Fibroblast of lung (primary cell): ENCODE data around the gene C1GALT1. TPM values are rescaled to one million over a fixed set of nuclear protein-coding genes. Genes with fewer than 3 reads are reported as not detected.
"Not testable (repeated sequence)": the region's sequence is repeated elsewhere in the genome, so short reads cannot be mapped to it uniquely, and the experiment has no call there.

Experiments used
- DNase-seq, 2 donors: peaks; one replicate each; pipeline versions ENCODE4 v3.0.0 to v3.0.0-alpha.2; 2010; ENCODE audit warnings: low read depth in 2 of 2
- H2AFZ ChIP-seq: 2 replicates; pipeline ENCODE4 v1.5.1; 2012; ENCODE audit warnings: low read length, control low read depth, inconsistent platforms
- H3K27ac ChIP-seq: 2 replicates; pipeline ENCODE4 v1.5.1; 2011; ENCODE audit warnings: low read length, control low read depth; ENCODE audit not compliant: insufficient read depth
- H3K27me3 ChIP-seq: 2 replicates; pipeline ENCODE4 v1.5.1; 2011; ENCODE audit warnings: mild to moderate bottlenecking, low read length; ENCODE audit not compliant: control insufficient read depth, insufficient read depth
- H3K36me3 ChIP-seq: 2 replicates; pipeline ENCODE4 v1.5.1; 2011; ENCODE audit warnings: low read length; ENCODE audit not compliant: control insufficient read depth, insufficient read depth
- H3K4me1 ChIP-seq: 2 replicates; pipeline ENCODE4 v1.5.1; 2011; ENCODE audit warnings: low read length; ENCODE audit not compliant: control insufficient read depth, insufficient read depth; ENCODE audit errors: extremely low read depth
- H3K4me2 ChIP-seq: 2 replicates; pipeline ENCODE4 v1.5.1; 2011; ENCODE audit warnings: low read length, control low read depth; ENCODE audit not compliant: insufficient read depth; ENCODE audit errors: extremely low read depth
- H3K4me3 ChIP-seq, 4 experiments: fragments of 200-600 bp in 1 of 4; sonication (generic) in 1 of 4; replicated peaks in 1 of 4; 2 replicates each; pipeline ENCODE4 v1.5.1; 2011 to 2016; ENCODE audit warnings: low read length in 4 of 4, low read depth in 3 of 4, mild to moderate bottlenecking in 3 of 4, control low read depth in 2 of 4, inconsistent platforms in 1 of 4, mixed read lengths in 1 of 4; ENCODE audit not compliant: insufficient read depth in 1 of 4; ENCODE audit errors: control extremely low read depth in 1 of 4
- H3K79me2 ChIP-seq: 2 replicates; pipeline ENCODE4 v1.5.1; 2012; ENCODE audit warnings: mild to moderate bottlenecking, low read length, inconsistent platforms; ENCODE audit not compliant: control insufficient read depth, insufficient read depth
- H3K9ac ChIP-seq: 2 replicates; pipeline ENCODE4 v1.5.1; 2011; ENCODE audit warnings: mild to moderate bottlenecking, low read length, control low read depth; ENCODE audit not compliant: insufficient read depth
- H3K9me3 ChIP-seq: 2 replicates; pipeline ENCODE4 v1.5.1; 2012; ENCODE audit warnings: low read depth, low read length; ENCODE audit not compliant: control insufficient read depth, insufficient read depth
- H4K20me1 ChIP-seq: 2 replicates; pipeline ENCODE4 v1.5.1; 2011; ENCODE audit warnings: low read length; ENCODE audit not compliant: control insufficient read depth, insufficient read depth; ENCODE audit errors: extremely low read depth
- EZH2 ChIP-seq: IDR thresholded peaks from 2 replicates; pipeline ENCODE4 v1.5.1; 2012; ENCODE audit warnings: low read length, control low read depth, mild to moderate bottlenecking; ENCODE audit errors: missing control alignments
- polyA plus RNA-seq, 2 donors: library from polyadenylated mRNA; depleted of rRNA in 1 of 2; stranded (reverse) in 1 of 2; unstranded in 1 of 2; fragments of >200 nt; gene quantifications; 2 replicates each; pipeline ENCODE4 v1.2.1, GENCODE V29; 2011 to 2012; ENCODE audit warnings: missing spikeins in 1 of 2
- total RNA-seq: library from RNA; depleted of rRNA; stranded (reverse); fragments of >200 nt; gene quantifications from 2 replicates; pipeline ENCODE4 v1.2.1, GENCODE V29; 2014
- TF ChIP-seq, protein P1 (sequence below), 2 donors: IDR thresholded peaks in 1 of 2; conservative IDR thresholded peaks in 1 of 2; 1 replicate in 1 of 2; 2 replicates in 1 of 2; pipeline ENCODE4 v1.5.1; 2011 to 2012; ENCODE audit warnings: low read length in 2 of 2, control low read depth in 1 of 2, inconsistent platforms in 1 of 2, low read depth in 1 of 2, mild to moderate bottlenecking in 1 of 2

C1GALT1 gene
- total and polyA plus RNA-seq, 2 donors (not counting 1 experiment from before 2014, with no cell fraction given): 17.0 to 26.3 TPM

DNA sequence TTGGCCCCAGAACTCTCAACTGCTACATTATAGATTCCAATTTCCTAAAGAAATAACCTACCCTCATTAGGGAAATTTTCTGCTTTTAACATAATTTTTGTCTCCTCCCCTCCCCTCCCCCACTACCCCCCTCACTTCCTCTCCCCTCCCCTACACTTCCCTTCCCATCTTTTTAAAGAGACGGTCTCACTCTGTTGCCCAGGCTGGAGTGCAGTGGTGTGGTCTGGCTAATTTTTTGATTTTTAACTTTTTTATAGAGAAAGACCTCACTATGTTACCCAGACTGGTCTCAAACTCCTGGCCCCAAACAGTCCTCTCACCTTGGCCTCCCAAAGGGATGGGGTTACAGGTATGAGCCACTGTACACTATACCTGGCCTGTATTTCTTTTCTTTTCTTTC, 30.5 kb upstream of the C1GALT1 start:
- H3K4me2 ChIP-seq: no peak overlapping the region
- H3K4me3 ChIP-seq: no peak overlapping the region
- no peaks in the 10 kb centered on the region for H4K20me1 ChIP-seq
- no peaks in the 10 kb centered on the region for H3K79me2 ChIP-seq
- no peak for DNase-seq
- no peak overlapping the region for H3K9ac ChIP-seq
- no peak overlapping the region for H3K27ac ChIP-seq
- H3K4me1 ChIP-seq: peaks cover 2% of the 10 kb centered on the region
- no peak for TF ChIP-seq EZH2
- TF ChIP-seq, protein P1, sequence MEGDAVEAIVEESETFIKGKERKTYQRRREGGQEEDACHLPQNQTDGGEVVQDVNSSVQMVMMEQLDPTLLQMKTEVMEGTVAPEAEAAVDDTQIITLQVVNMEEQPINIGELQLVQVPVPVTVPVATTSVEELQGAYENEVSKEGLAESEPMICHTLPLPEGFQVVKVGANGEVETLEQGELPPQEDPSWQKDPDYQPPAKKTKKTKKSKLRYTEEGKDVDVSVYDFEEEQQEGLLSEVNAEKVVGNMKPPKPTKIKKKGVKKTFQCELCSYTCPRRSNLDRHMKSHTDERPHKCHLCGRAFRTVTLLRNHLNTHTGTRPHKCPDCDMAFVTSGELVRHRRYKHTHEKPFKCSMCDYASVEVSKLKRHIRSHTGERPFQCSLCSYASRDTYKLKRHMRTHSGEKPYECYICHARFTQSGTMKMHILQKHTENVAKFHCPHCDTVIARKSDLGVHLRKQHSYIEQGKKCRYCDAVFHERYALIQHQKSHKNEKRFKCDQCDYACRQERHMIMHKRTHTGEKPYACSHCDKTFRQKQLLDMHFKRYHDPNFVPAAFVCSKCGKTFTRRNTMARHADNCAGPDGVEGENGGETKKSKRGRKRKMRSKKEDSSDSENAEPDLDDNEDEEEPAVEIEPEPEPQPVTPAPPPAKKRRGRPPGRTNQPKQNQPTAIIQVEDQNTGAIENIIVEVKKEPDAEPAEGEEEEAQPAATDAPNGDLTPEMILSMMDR (conservative IDR thresholded peaks at IDR 0.05 in 1 of 2, IDR thresholded peaks at IDR 0.05 in 1 of 2; ENCODE audit: low read depth in 1 of 2, low read length in 2 of 2): no peak
- H3K36me3 ChIP-seq: no peaks in the 10 kb centered on the region
- no peak overlapping the region for H2AFZ ChIP-seq
- H3K27me3 ChIP-seq: no peaks in the 10 kb centered on the region
- no peaks in the 10 kb centered on the region for H3K9me3 ChIP-seq

DNA sequence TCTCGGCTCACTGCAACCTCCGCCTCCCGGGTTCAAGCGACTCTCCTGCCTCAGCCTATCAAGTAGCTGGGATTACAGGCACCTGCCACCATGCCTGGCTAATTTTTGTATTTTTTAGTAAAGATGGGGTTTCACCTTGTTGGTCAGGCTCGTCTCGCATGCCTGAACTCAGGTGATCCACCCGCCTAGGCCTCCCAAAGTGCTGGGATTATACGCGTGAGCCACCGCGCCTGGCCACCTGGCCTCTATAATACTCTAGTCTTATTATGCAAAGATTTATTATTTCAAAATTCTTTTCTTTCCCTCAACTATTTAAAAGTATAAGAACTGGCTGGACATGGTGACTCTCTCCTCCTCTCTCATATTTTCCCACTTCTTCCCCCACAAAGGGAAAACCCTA, 30.0 kb upstream of the C1GALT1 start:
- Histone ChIP-seq H3K4me2 (no peak overlapping the region), H3K9me3 (no peaks in the 10 kb centered on the region), H3K27ac (no peak overlapping the region), H3K4me1 (peaks cover 2% of the 10 kb centered on the region), H3K4me3 (no peak overlapping the region), H4K20me1 (no peaks in the 10 kb centered on the region), H3K79me2 (no peaks in the 10 kb centered on the region), H2AFZ (no peak overlapping the region), H3K9ac (no peak overlapping the region), H3K36me3 (no peaks in the 10 kb centered on the region), H3K27me3 (no peaks in the 10 kb centered on the region)
- DNase-seq: no peak
- TF ChIP-seq, protein P1 (conservative IDR thresholded peaks at IDR 0.05 in 1 of 2, IDR thresholded peaks at IDR 0.05 in 1 of 2; ENCODE audit: low read depth in 1 of 2, low read length in 2 of 2): no peak
- no peak for TF ChIP-seq EZH2

DNA sequence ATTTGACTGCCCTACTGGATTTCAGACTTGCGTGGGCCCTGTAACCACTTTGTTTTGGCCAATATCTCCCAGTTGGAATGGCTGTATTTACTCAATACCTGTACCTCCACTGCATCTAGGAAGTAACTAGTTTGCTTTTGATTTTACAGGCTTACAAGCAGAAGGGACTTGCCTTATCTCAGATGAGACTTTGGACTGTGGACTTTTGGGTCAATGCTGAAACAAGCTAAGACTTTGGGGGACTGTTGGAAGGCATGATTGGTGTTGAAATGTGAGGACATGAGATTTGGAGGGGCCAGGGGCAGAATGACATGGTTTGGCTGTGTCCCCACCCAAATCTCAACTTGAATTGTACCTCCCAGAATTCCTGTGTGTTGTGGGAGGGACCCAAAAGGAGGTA, 28.0 kb upstream of the C1GALT1 start:
- not testable (repeated sequence) for H2AFZ ChIP-seq, H3K4me2 ChIP-seq, H3K9ac ChIP-seq, H3K79me2 ChIP-seq, H3K4me1 ChIP-seq, DNase-seq, H3K27me3 ChIP-seq, H3K4me3 ChIP-seq, H3K36me3 ChIP-seq, H3K27ac ChIP-seq, H3K9me3 ChIP-seq, H4K20me1 ChIP-seq
